Measurements from ENCODE around the gene LHX4. TPM values are rescaled to one million over a fixed set of nuclear protein-coding genes. Genes with fewer than 3 reads are reported as not detected.

LHX4 gene
- total and polyA plus RNA-seq, 2 of the 8 experiments (the other 6 are each of a cell fraction or from before 2014, with no cell fraction given): 0.85 to 4.9 TPM

GRCh38 chr1:180235502-180236239, 5.6 kb downstream of the LHX4 start:
- Histone ChIP-seq H3K23ac (ENCODE audit: insufficient read length) (no peak overlapping the region), H3K23me2 (ENCODE audit: low read depth, low read length) (peaks cover 27% of the 10 kb centered on the region; the same call in 1 of the 2 replicates), H2BK120ac (replicated peaks; ENCODE audit: low read depth, low read length) (no peak overlapping the region), H2BK5ac (ENCODE audit: low read depth, low read length) (peak overlapping the region; percentile 57; the same call in 1 of the 2 replicates), H2BK15ac (ENCODE audit: low read length) (no peak overlapping the region), H2AK5ac (ENCODE audit: low read depth, low read length) (no peak overlapping the region), H3K56ac (replicated peaks; ENCODE audit: insufficient read length, low read depth, low read length) (no peak overlapping the region), H3K27me3 (replicated peaks in 1 of 4; ENCODE audit: control insufficient read depth in 3 of 4, extremely low read depth in 1 of 4, insufficient read depth in 3 of 4, low read length in 3 of 4) (peaks cover 40 to 74% (median 68%) of the 10 kb centered on the region in 4 experiments), H3K9ac (replicated peaks in 1 of 4; ENCODE audit: extremely low read depth in 1 of 4, low read depth in 3 of 4, low read length in 3 of 4) (no peak overlapping the region; a peak in 2 of 7 replicates), H2AFZ (ENCODE audit: low read length) (no peak overlapping the region), H4K91ac (replicated peaks; ENCODE audit: insufficient read length, low read length) (peak overlapping the region; percentile 55), H2BK12ac (ENCODE audit: low read depth, low read length) (peak overlapping the region; percentile 55; the same call in 1 of the 2 replicates), H3K9me3 (ENCODE audit: insufficient read depth in 2 of 2, low read depth in 1 of 2, low read length in 1 of 2) (no peaks in the 10 kb centered on the region; a peak in 1 of 4 replicates), H3K18ac (ENCODE audit: extremely low read depth, low read length) (peak overlapping the region; percentile 40; the same call in 1 of the 2 replicates), H3K4ac (replicated peaks; ENCODE audit: insufficient read length, low read depth, low read length) (no peak overlapping the region), H3K79me1 (ENCODE audit: low read depth, low read length) (no peaks in the 10 kb centered on the region), H4K5ac (ENCODE audit: insufficient read length, low read depth, low read length) (no peak overlapping the region), H4K20me1 (replicated peaks in 1 of 2; ENCODE audit: control insufficient read depth in 1 of 2, insufficient read depth in 2 of 2, low read length in 2 of 2) (peaks cover 0 to 12% of the 10 kb centered on the region in 2 experiments), H3K27ac (ENCODE audit: low read depth, low read length) (no peak overlapping the region), H3K4me2 (ENCODE audit: insufficient read depth in 1 of 2, low read depth in 2 of 2, low read length in 2 of 2) (peak overlapping the region; percentile 91 to 98), H3K4me1 (replicated peaks in 1 of 4; ENCODE audit: control insufficient read depth in 3 of 4, insufficient read depth in 4 of 4, low read length in 3 of 4) (peaks cover 31 to 54% (median 37%) of the 10 kb centered on the region in 4 experiments), H3K79me2 (ENCODE audit: control insufficient read depth in 1 of 2, insufficient read depth in 2 of 2, low read length in 2 of 2) (no peaks in the 10 kb centered on the region), H4K8ac (ENCODE audit: extremely low read depth, insufficient read depth, low read length) (no peak overlapping the region), H2BK20ac (ENCODE audit: low read length) (no peak overlapping the region), H3K4me3 (ENCODE audit: extremely low read depth in 1 of 4, insufficient read depth in 2 of 4, low read depth in 3 of 4, low read length in 4 of 4) (peak overlapping the region; percentile 31 to 66 (median 50)), H3K14ac (ENCODE audit: insufficient read length) (no peak overlapping the region), H3K36me3 (ENCODE audit: control insufficient read depth in 2 of 4, insufficient read depth in 4 of 4, low read length in 3 of 4) (no peaks in the 10 kb centered on the region; a peak in 1 of 8 replicates)
- peak in 1 of 2 experiments; percentile 68 for DNase-seq (ENCODE audit: low read depth in 1 of 2, low spot score in 2 of 2)
- no peak for FAIRE-seq
- ChIA-PET CTCF (ENCODE audit: partially characterized antibody) (interaction anchor here (1.2 to 6.9 kb wide), 4 partner anchors 10 to 49 kb away, joined by 3 to 65 read pairs (median 6); no protein-coding TSS in a partner anchor), POLR2A (ENCODE audit: partially characterized antibody) (interaction anchor here (1.0 to 4.0 kb wide), 6 partner anchors 9 to 35 kb away, joined by 3 to 26 read pairs (median 8); no protein-coding TSS in a partner anchor)
- WGBS, 2 experiments (ENCODE audit: extremely low coverage in 1 of 2, insufficient coverage in 1 of 2, insufficient read length in 1 of 2, insufficient replicate concordance in 2 of 2, low coverage in 1 of 2, low lambda C conversion rate in 2 of 2, missing lambda C conversion rate in 1 of 2): 1% methylated on average over 49 of the region's 49 CpGs; no CpG with 5 or more reads in 1 of the 2 experiments
- TF ChIP-seq TCF12 (IDR thresholded peaks at IDR 0.05; ENCODE audit: low read depth, low read length) (peak; percentile 62; the same call in 1 of the 2 replicates), CREB1 (IDR thresholded peaks at IDR 0.05) (no peak), EP300 (IDR thresholded peaks at IDR 0.05; ENCODE audit: borderline replicate concordance in 1 of 2, low read depth in 2 of 2, low read length in 2 of 2) (no peak), BRCA1 (IDR thresholded peaks at IDR 0.05; ENCODE audit: low read depth, low read length) (no peak), RNF2 (IDR thresholded peaks at IDR 0.05; ENCODE audit: borderline replicate concordance, low read depth, low read length, missing control alignments, poor library complexity, severe bottlenecking) (peak; percentile 62), ATF2 (IDR thresholded peaks at IDR 0.05; ENCODE audit: low read length) (no peak), RXRA (IDR thresholded peaks at IDR 0.05; ENCODE audit: insufficient read depth, low read depth, low read length) (no peak), SRF (IDR thresholded peaks at IDR 0.05; ENCODE audit: low read depth, low read length) (no peak)

Measured in H1 (cell line).